ENCODE measurements around the gene TBX21. TPM values are rescaled to one million over a fixed set of nuclear protein-coding genes. Genes with fewer than 3 reads are reported as not detected.
A peak's percentile ranks its signal among the peaks of the same experiment; 100 is the strongest.

The TBX21 gene
- total RNA-seq, 1 donor from 2014 or later = not detected

DNA sequence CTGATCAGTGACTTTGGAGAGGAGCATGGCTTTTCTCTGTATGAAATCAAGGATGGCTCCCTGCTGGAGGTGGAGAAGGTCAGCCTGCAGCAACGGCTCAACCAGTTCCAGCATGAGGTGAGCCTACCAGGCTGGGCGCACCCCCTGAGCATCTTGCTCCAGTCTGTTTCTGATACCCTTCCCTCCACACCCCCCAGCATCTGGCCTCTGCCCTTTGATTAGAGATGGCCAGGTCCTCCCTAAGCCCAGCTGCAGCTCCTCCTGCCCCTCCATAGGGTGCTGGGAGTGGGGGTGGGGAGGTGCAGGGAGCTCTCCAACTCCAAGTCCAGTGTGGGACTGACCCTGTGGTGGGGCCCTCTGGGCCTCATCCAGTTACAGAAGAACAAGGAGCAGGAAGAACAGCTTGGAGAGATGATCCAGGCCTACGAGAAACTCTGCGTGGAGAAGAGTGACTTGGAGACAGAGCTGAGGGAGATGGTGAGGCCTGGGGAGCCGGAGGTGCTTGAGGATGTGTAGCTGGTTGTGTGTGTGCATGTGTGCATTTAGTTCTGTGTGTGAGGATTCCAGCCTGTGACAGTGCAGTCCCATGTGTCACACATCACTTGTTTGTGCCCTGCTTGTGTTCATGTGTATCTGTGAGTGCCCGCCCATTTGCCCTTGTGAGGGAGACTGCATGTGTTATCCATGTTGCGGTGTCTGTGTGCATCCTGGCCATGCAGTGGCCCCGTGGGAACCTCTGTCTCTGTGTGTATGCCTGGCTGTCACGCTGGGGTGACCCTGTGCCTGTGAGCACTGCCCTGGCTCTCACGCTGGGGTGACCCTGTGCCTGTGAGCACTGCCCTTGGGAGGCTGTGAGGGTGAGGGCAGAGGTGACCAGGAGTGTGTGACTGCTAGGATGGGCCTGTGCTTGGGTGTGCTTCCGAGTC is 36.1 kb upstream of the TBX21 start:
- TF ChIP-seq, protein P1, sequence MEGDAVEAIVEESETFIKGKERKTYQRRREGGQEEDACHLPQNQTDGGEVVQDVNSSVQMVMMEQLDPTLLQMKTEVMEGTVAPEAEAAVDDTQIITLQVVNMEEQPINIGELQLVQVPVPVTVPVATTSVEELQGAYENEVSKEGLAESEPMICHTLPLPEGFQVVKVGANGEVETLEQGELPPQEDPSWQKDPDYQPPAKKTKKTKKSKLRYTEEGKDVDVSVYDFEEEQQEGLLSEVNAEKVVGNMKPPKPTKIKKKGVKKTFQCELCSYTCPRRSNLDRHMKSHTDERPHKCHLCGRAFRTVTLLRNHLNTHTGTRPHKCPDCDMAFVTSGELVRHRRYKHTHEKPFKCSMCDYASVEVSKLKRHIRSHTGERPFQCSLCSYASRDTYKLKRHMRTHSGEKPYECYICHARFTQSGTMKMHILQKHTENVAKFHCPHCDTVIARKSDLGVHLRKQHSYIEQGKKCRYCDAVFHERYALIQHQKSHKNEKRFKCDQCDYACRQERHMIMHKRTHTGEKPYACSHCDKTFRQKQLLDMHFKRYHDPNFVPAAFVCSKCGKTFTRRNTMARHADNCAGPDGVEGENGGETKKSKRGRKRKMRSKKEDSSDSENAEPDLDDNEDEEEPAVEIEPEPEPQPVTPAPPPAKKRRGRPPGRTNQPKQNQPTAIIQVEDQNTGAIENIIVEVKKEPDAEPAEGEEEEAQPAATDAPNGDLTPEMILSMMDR (conservative IDR thresholded peaks at IDR 0.05) = no peak
- peak overlapping the region; percentile 13 for H3K27ac Mint-ChIP-seq (ENCODE audit: unreplicated experiment)
- no peaks in the 10 kb centered on the region for H3K36me3 Mint-ChIP-seq (ENCODE audit: low read depth)

GRCh38 chr17:47697906-47698711 is 34.9 kb upstream of the TBX21 start:
- H3K4me1 Mint-ChIP-seq = peaks cover 31% of the 10 kb centered on the region

More for the DNA sequence above, 36.1 kb upstream of the TBX21 start:
- DNase-seq (ENCODE audit: low read depth, low spot score) = no peak
- Mint-ChIP-seq H3K9me3 (no peaks in the 10 kb centered on the region), H3K27me3 (ENCODE audit: low read depth) (no peaks in the 10 kb centered on the region), H3K4me3 (peak overlapping the region; percentile 81), H3K4me1 (peaks cover 35% of the 10 kb centered on the region)

DNA sequence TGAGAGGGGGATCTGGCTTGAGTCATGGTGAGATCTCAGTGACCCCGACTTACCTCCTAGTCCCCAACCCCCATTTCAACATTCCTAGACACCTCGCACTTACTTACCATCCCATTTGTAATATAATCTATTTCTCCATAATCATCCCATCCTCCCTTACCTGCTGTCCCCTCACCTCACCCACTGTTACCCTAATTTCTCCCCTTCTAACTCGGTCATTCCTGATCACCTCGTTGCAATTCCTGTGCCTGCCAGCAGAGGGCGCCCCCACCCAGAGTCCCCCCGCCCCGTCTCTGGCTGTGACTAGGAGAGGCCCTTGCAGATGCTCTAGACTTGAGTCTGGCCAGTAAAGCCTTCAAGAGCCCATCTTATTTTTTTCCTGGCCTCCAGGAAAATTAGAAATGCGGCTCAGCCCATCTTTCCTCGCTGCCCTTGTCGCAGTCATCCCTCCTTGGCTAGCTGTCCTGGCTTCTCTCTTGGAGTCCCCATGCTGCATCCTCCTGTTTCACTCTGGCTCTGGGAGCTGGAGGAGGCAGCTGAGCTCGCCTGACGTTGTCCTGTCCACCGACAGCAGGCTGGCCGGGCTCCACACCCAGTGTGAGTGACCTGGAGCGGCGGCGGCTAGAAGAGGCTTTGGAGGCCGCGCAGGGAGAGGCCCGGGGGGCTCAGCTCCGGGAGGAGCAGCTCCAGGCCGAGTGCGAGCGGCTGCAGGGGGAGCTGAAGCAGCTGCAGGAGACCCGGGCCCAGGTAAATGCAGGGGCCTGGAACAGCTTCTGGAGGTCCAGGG is 34.1 kb upstream of the TBX21 start:
- DNase-seq (ENCODE audit: low read depth, low spot score) = peak; percentile 76
- Mint-ChIP-seq H3K9me3 (no peaks in the 10 kb centered on the region), H3K4me1 (peaks cover 31% of the 10 kb centered on the region), H3K36me3 (ENCODE audit: low read depth) (no peaks in the 10 kb centered on the region), H3K27me3 (ENCODE audit: low read depth) (no peaks in the 10 kb centered on the region), H3K4me3 (peak overlapping the region; percentile 82), H3K27ac (ENCODE audit: unreplicated experiment) (no peak overlapping the region)
- TF ChIP-seq, protein P1 (conservative IDR thresholded peaks at IDR 0.05) = peak; percentile 99

More at GRCh38 chr17:47697906-47698711, 34.9 kb upstream of the TBX21 start:
- Mint-ChIP-seq H3K27ac (ENCODE audit: unreplicated experiment) (peak overlapping the region; percentile 27), H3K4me3 (peak overlapping the region; percentile 66), H3K9me3 (no peaks in the 10 kb centered on the region), H3K27me3 (ENCODE audit: low read depth) (no peaks in the 10 kb centered on the region), H3K36me3 (ENCODE audit: low read depth) (no peaks in the 10 kb centered on the region)
- no peak for DNase-seq (ENCODE audit: low read depth, low spot score)
- TF ChIP-seq, protein P1 (conservative IDR thresholded peaks at IDR 0.05) = no peak

DNA sequence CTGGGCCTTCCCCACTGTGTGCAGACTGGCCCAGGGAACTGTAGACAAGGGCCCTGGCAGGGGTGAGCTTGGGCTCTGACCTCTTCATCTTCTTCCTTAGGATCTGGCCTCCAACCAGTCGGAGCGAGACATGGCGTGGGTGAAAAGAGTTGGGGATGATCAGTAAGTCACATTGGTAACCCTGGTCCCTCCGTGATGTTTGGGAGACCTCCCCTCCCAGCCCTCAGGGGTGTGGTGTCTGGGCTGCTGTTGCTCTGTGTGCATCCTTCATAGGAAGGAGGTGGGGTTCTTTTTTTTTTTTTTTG is 33.5 kb upstream of the TBX21 start:
- no peak overlapping the region for H3K27ac Mint-ChIP-seq (ENCODE audit: unreplicated experiment)
- TF ChIP-seq, protein P1 (conservative IDR thresholded peaks at IDR 0.05) = no peak
- no peaks in the 10 kb centered on the region for H3K36me3 Mint-ChIP-seq (ENCODE audit: low read depth)
- no peaks in the 10 kb centered on the region for H3K27me3 Mint-ChIP-seq (ENCODE audit: low read depth)
- no peak overlapping the region for H3K4me3 Mint-ChIP-seq
- no peak for DNase-seq (ENCODE audit: low read depth, low spot score)
- no peaks in the 10 kb centered on the region for H3K9me3 Mint-ChIP-seq
- H3K4me1 Mint-ChIP-seq = peaks cover 33% of the 10 kb centered on the region

All from neural crest cell (in vitro differentiated cells).